MCF 10A (cell line): ENCODE measurements around the gene BUD23. TPM values are rescaled to one million over a fixed set of nuclear protein-coding genes. Genes with fewer than 3 reads are reported as not detected.

Experiments used
- BruUV-seq: library from RNA; stranded (reverse); fragments of 400-500 nt; replicated peaks from 2 replicates; lab custom pipeline; 2021; lab: Mats Ljungman, UMichigan
- CTCF ChIA-PET: fragments of 300-600 bp; sonication (Branson Sonifier 250); formaldehyde crosslinking; extraction: SDS; loops from one replicate; lab custom pipeline; 2021; ENCODE audit warnings: antibody characterized with exemption, inconsistent platforms; lab: Yijun Ruan, JAX
- POLR2A ChIA-PET: fragments of 300-600, 350-650 bp; sonication (Branson Sonifier 250); formaldehyde crosslinking; extraction: SDS; loops from one replicate; lab custom pipeline; 2020; ENCODE audit warnings: antibody characterized with exemption, inconsistent platforms; lab: Yijun Ruan, JAX
- DNase-seq: peaks from one replicate; pipeline ENCODE4 v3.0.0-alpha.2; 2018; ENCODE audit not compliant: unreplicated experiment
- H3K27ac Mint-ChIP-seq: one replicate; pipeline ENCODE4 v1.8.0; 2022; ENCODE audit warnings: mild to moderate bottlenecking, low read depth, mixed read lengths; ENCODE audit not compliant: unreplicated experiment
- H3K27me3 Mint-ChIP-seq: one replicate; pipeline ENCODE4 v1.8.0; 2022; ENCODE audit warnings: mixed read lengths; ENCODE audit not compliant: insufficient read depth, unreplicated experiment
- H3K36me3 Mint-ChIP-seq: one replicate; pipeline ENCODE4 v1.8.0; 2022; ENCODE audit warnings: mild to moderate bottlenecking, moderate library complexity, mixed read lengths; ENCODE audit not compliant: insufficient read depth, unreplicated experiment
- H3K4me1 Mint-ChIP-seq: one replicate; pipeline ENCODE4 v1.8.0; 2022; ENCODE audit warnings: mixed read lengths; ENCODE audit not compliant: insufficient read depth, unreplicated experiment
- H3K4me3 Mint-ChIP-seq: one replicate; pipeline ENCODE4 v1.8.0; 2022; ENCODE audit warnings: mild to moderate bottlenecking, moderate library complexity, mixed read lengths; ENCODE audit not compliant: unreplicated experiment
- H3K9me3 Mint-ChIP-seq: one replicate; pipeline ENCODE4 v1.8.0; 2022; ENCODE audit warnings: mixed read lengths; ENCODE audit not compliant: unreplicated experiment
- CTCF ChIP-seq: fragments of 200-600 bp; IDR thresholded peaks from one replicate; pipeline ENCODE4 v1.8.0; 2022; ENCODE audit warnings: antibody characterized with exemption, mild to moderate bottlenecking; ENCODE audit not compliant: unreplicated experiment
- intact Hi-C: fragments of 100-400 bp; cut with micrococcal nuclease; formaldehyde crosslinking; loops from 2 replicates; pipeline ENCODE4 v1.14.1; 2022
- total RNA-seq: library from RNA; stranded (reverse); gene quantifications from 2 replicates; pipeline ENCODE4 v1.2.3, GENCODE V29; 2022

Gene BUD23
- total RNA-seq, 1 experiment from 2014 or later: 81.9 TPM

DNA sequence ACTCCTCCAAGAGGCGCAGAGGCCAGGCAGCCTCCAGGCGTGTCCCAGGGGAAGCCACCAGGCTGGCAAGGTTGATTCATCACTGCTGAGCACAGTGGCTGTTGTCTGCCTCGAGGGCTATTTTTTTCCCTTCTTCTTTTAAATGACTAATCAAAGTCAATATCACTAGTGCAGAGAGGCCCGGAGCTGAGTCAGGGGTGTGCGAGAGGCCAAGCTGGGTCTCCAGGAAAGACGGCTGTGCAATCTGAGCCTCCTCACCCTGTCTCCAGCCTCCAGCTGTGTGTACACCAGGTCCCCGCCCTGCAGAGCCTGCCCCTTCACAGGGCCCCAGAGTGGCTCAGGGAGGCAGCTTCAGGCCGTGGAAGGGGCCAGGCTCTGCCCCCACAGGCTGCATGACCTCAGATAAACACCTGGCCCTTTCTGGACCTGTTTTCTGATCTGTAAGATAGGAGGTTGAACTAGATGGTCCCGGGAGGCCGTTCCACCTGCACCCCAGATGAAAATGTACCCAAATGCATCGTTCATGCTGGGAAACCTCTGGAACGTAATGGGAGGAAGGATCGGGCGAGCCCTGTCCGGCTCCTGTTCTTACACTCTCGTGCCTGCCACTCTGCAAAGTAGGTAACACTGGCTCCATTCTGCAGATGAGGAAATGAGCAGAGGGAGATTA is 32.4 kb downstream of the BUD23 start:
- CTCF ChIA-PET: interaction anchor here (0.6 to 3.2 kb wide), 5 partner anchors 10 to 139 kb away, joined by 3 to 18 read pairs (median 5); no protein-coding TSS in a partner anchor
- H3K36me3 Mint-ChIP-seq: peaks cover 6% of the 10 kb centered on the region
- no peak overlapping the region for H3K27ac Mint-ChIP-seq
- peaks cover 28% of the 10 kb centered on the region for H3K4me1 Mint-ChIP-seq
- no peaks in the 10 kb centered on the region for H3K27me3 Mint-ChIP-seq
- no peak for TF ChIP-seq CTCF
- peak overlapping the region; percentile 53 for H3K4me3 Mint-ChIP-seq
- POLR2A ChIA-PET: interaction anchor here (0.6 to 3.1 kb wide), 11 partner anchors 10 to 459 kb away, joined by 3 to 18 read pairs (median 4); partner anchors contain the start of gene ABHD11
- no TSS peak for BruUV-seq
- DNase-seq: peak; percentile 97
- intact Hi-C loops: no loop called here
- no peaks in the 10 kb centered on the region for H3K9me3 Mint-ChIP-seq

GRCh38 chr7:73716318-73716890 is 33.0 kb downstream of the BUD23 start:
- peaks cover 33% of the 10 kb centered on the region for H3K4me1 Mint-ChIP-seq
- intact Hi-C loops: no loop called here
- no peak overlapping the region for H3K27ac Mint-ChIP-seq
- no peak for DNase-seq
- peaks cover 6% of the 10 kb centered on the region for H3K36me3 Mint-ChIP-seq
- ChIA-PET CTCF (interaction anchor here (0.8 to 3.2 kb wide), 3 partner anchors 21 to 110 kb away, joined by 4 to 18 read pairs (median 4); no protein-coding TSS in a partner anchor), POLR2A (interaction anchor here (0.6 to 3.1 kb wide), 9 partner anchors 10 to 459 kb away, joined by 3 to 18 read pairs (median 4); partner anchors contain the start of gene ABHD11)
- peak overlapping the region; percentile 53 for H3K4me3 Mint-ChIP-seq
- no peaks in the 10 kb centered on the region for H3K27me3 Mint-ChIP-seq
- H3K9me3 Mint-ChIP-seq: no peaks in the 10 kb centered on the region
- no TSS peak for BruUV-seq
- TF ChIP-seq CTCF: no peak

DNA sequence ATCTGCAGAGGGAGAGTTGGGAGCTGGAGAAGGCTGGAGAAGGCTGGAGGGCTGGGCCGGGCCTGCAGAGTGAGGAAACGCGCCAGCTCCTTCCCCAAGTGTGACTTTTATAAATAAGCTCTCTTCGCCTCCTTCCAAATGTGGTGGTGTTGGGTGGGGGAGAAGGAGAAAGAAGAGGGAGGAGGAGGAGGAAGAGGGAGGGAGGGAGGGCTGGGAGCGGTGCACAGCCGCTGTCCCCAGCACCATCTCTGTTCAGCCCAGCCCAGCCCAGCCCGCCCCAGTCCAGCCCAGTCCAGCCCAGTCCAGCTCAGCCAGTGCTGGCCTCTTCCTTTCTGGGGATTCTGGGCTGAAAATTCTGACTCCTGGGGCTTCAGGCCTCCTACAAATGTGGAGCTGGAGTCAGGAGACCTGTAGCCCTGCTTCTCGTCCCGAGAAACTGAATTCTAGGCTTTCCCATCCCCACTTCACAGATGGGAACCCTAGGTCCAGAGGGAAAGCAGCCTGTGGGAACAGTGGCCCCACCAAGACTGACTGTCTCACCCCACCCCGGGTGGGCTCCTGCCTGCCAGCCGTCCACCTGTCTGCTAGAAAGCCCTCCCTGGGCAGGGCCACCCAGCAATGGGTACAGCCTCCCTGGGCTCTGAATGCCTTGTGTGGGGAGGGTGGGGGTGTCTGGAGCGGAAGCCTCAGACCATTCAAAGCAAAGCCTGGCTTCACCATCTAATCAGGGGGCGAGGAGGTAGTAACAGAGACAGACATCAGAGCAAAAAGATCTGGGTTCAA is 33.8 kb downstream of the BUD23 start:
- intact Hi-C loops: no loop called here
- H3K36me3 Mint-ChIP-seq: peaks cover 6% of the 10 kb centered on the region
- no peak for DNase-seq
- H3K27ac Mint-ChIP-seq: peak overlapping the region; percentile 65
- TF ChIP-seq CTCF: no peak
- POLR2A ChIA-PET: interaction anchor here (0.7 to 3.1 kb wide), 7 partner anchors 9 to 196 kb away, joined by 3 to 18 read pairs (median 3); partner anchors contain the start of gene ABHD11
- no peaks in the 10 kb centered on the region for H3K9me3 Mint-ChIP-seq
- BruUV-seq: no TSS peak
- no peaks in the 10 kb centered on the region for H3K27me3 Mint-ChIP-seq
- H3K4me3 Mint-ChIP-seq: peak overlapping the region; percentile 71
- CTCF ChIA-PET: interaction anchor here (0.6 to 3.2 kb wide), 6 partner anchors 13 to 365 kb away, joined by 3 to 18 read pairs (median 4); no protein-coding TSS in a partner anchor
- peaks cover 39% of the 10 kb centered on the region for H3K4me1 Mint-ChIP-seq
